Sciatic nerve (tissue), 2 donors: ENCODE measurements around the gene SYNGR1. TPM values are rescaled to one million over a fixed set of nuclear protein-coding genes. Genes with fewer than 3 reads are reported as not detected.

Experiments
- ATAC-seq: fragments of 200-7000 bp; cut with Tn5 transposase; one replicate; pipeline ENCODE4 v1.9.1; 2020; ENCODE audit warnings: mild to moderate bottlenecking, moderate library complexity
- DNase-seq: peaks from one replicate; pipeline ENCODE4 v3.0.0-alpha.2; 2020; ENCODE audit warnings: low spot score
- intact Hi-C: fragments of 100-400 bp; cut with DNase I; formaldehyde crosslinking; loops from one replicate; pipeline ENCODE4 v1.14.2; 2022
- total RNA-seq: library from RNA; stranded (reverse); fragmentation: NEBNext Ultra II Directional; extraction: Animal tissue kit (Norgen Biotek cat#: 25700); gene quantifications from one replicate; pipeline ENCODE4 v1.2.1, GENCODE V29; 2021
- donor health status: DM: no; HTN: no; CAD: no.
- donor health status: DM: no; HTN: no; CAD: no.

The SYNGR1 gene
- total RNA-seq, 1 donor from 2014 or later, result 52.9 TPM

GRCh38 chr22:39415506-39415905 is 65.7 kb downstream of the SYNGR1 start:
- DNase-seq (no peak), ATAC-seq (no peak)
- intact Hi-C loops, result no loop called here

- DNase-seq, result no peak
- no peak for ATAC-seq
- intact Hi-C loops, result no loop called here
Observed at GRCh38 chr22:39416319-39416718, 66.5 kb downstream of the SYNGR1 start.

- intact Hi-C loops, result no loop called here
- ATAC-seq (no peak), DNase-seq (no peak)
Observed at GRCh38 chr22:39417641-39418040, 67.8 kb downstream of the SYNGR1 start.

- intact Hi-C loops, result no loop called here
- DNase-seq, result no peak
- ATAC-seq, result no peak
Observed at GRCh38 chr22:39418696-39419095, 68.9 kb downstream of the SYNGR1 start.

- intact Hi-C loops, result no loop called here
- ATAC-seq (no peak), DNase-seq (no peak)
Observed at GRCh38 chr22:39419096-39419495, 69.3 kb downstream of the SYNGR1 start.

GRCh38 chr22:39419911-39420310 is 70.1 kb downstream of the SYNGR1 start:
- no peak for ATAC-seq
- intact Hi-C loops, result no loop called here
- no peak for DNase-seq

- intact Hi-C loops, result no loop called here
- ATAC-seq, result no peak
- DNase-seq, result no peak
Observed at GRCh38 chr22:39421691-39422090, 71.9 kb downstream of the SYNGR1 start.

- intact Hi-C loops, result no loop called here
- DNase-seq, result no peak
- no peak for ATAC-seq
Observed at GRCh38 chr22:39422101-39422500, 72.3 kb downstream of the SYNGR1 start.

GRCh38 chr22:39422721-39423120 is 72.9 kb downstream of the SYNGR1 start:
- intact Hi-C loops, result no loop called here
- ATAC-seq (no peak), DNase-seq (no peak)

GRCh38 chr22:39423976-39424375 is 74.2 kb downstream of the SYNGR1 start:
- intact Hi-C loops, result no loop called here
- DNase-seq, result no peak

GRCh38 chr22:39426380-39427043 is 76.7 kb downstream of the SYNGR1 start:
- intact Hi-C loops, result no loop called here
- DNase-seq (no peak), ATAC-seq (no peak)

More at GRCh38 chr22:39423976-39424375, 74.2 kb downstream of the SYNGR1 start:
- ATAC-seq, result no peak

- DNase-seq (no peak), ATAC-seq (no peak)
- intact Hi-C loops, result no loop called here
Observed at GRCh38 chr22:39427751-39428596, 78.2 kb downstream of the SYNGR1 start.

GRCh38 chr22:39428597-39429071 is 78.8 kb downstream of the SYNGR1 start:
- ATAC-seq, result peak; percentile 3
- intact Hi-C loops, result no loop called here
- no peak for DNase-seq

GRCh38 chr22:39429186-39429585 is 79.4 kb downstream of the SYNGR1 start:
- ATAC-seq (no peak), DNase-seq (no peak)
- intact Hi-C loops, result no loop called here

- ATAC-seq, result peak; percentile 50
- intact Hi-C loops, result no loop called here
- no peak for DNase-seq
Observed at GRCh38 chr22:39429916-39430575, 80.3 kb downstream of the SYNGR1 start.

GRCh38 chr22:39430576-39431150 is 80.9 kb downstream of the SYNGR1 start:
- DNase-seq (no peak), ATAC-seq (no peak)
- intact Hi-C loops, result no loop called here

- intact Hi-C loops, result no loop called here
- ATAC-seq (no peak), DNase-seq (no peak)
Observed at GRCh38 chr22:39431216-39431801, 81.5 kb downstream of the SYNGR1 start.

- DNase-seq, result no peak
- peak; percentile 33 for ATAC-seq
- intact Hi-C loops, result no loop called here
Observed at GRCh38 chr22:39431821-39432251, 82.0 kb downstream of the SYNGR1 start.

GRCh38 chr22:39432361-39432811 is 82.6 kb downstream of the SYNGR1 start:
- DNase-seq (no peak), ATAC-seq (no peak)
- intact Hi-C loops, result no loop called here
